GM12892 (cell line): ENCODE measurements around the gene ZMAT5.

Experiments
- POLR2A ChIP-seq: IDR thresholded peaks from 2 replicates; pipeline ENCODE4 v1.6.1; 2011; ENCODE audit warnings: low read depth, low read length, control low read depth
- POLR2AphosphoS5 ChIP-seq: IDR thresholded peaks from 2 replicates; pipeline ENCODE4 v1.6.1; 2011; ENCODE audit warnings: low read depth, low read length, control low read depth
- TAF1 ChIP-seq: IDR thresholded peaks from 2 replicates; pipeline ENCODE4 v1.6.1; 2011; ENCODE audit warnings: low read depth, mild to moderate bottlenecking, control low read depth, low read length, borderline replicate concordance

GRCh38 chr22:29716814-29717545, 49.8 kb downstream of the ZMAT5 start:
- no peak for TF ChIP-seq POLR2A
- TF ChIP-seq TAF1, result no peak
- TF ChIP-seq POLR2AphosphoS5, result no peak
